A549 (cell line): ENCODE data around the gene GPHB5.

Experiments
- CEBPB ChIP-seq, 2 experiments: fragments of >200 bp in 1 of 2; sonication (Bioruptor Twin) in 1 of 2; formaldehyde crosslinking in 1 of 2; IDR thresholded peaks; 2 replicates each; pipeline ENCODE4 v1.6.1; 2012 to 2016
- CTCF ChIP-seq: fragments of >200 bp; sonication (Bioruptor Twin); formaldehyde crosslinking; IDR thresholded peaks from 3 replicates; pipeline ENCODE4 v1.5.1; 2016
- ESRRA ChIP-seq: fragments of 150-350 bp; IDR thresholded peaks from 2 replicates; pipeline ENCODE4 v1.6.1; 2014; ENCODE audit warnings: mild to moderate bottlenecking, low read length, borderline replicate concordance
- MAFK ChIP-seq: fragments of 450-650 bp; IDR thresholded peaks from 2 replicates; pipeline ENCODE4 v1.6.1; 2014; ENCODE audit not compliant: partially characterized antibody
- PBX3 ChIP-seq: IDR thresholded peaks from 2 replicates; pipeline ENCODE4 v1.6.1; 2012
- POLR2A ChIP-seq: IDR thresholded peaks from 2 replicates; pipeline ENCODE4 v1.6.1; 2012; ENCODE audit warnings: mild to moderate bottlenecking, low read length
- SMC3 ChIP-seq: fragments of >200 bp; sonication (Bioruptor Twin); formaldehyde crosslinking; IDR thresholded peaks from 3 replicates; pipeline ENCODE4 v1.6.1; 2018; ENCODE audit warnings: inconsistent platforms

- TF ChIP-seq MAFK: no peak
- no peak for TF ChIP-seq POLR2A
- TF ChIP-seq SMC3: no peak
- no peak for TF ChIP-seq PBX3
- TF ChIP-seq CTCF: no peak
- TF ChIP-seq CEBPB (IDR thresholded peaks at IDR 0.05): no peak
- no peak for TF ChIP-seq ESRRA
Observed at GRCh38 chr14:63318835-63319234, at the start of gene GPHB5.
